Choroid plexus epithelial cell (primary cell): Measurements from ENCODE around the gene PLA2G2C.

ENCODE experiments used
- DNase-seq: peaks from one replicate; pipeline ENCODE4 v3.0.0-alpha.2; 2010; ENCODE audit warnings: low read depth
- H3K4me3 ChIP-seq: 2 replicates; pipeline ENCODE4 v1.5.1; 2011; ENCODE audit warnings: low read depth, mild to moderate bottlenecking, control low read depth, low read length, moderate library complexity
- CTCF ChIP-seq: conservative IDR thresholded peaks from 2 replicates; pipeline ENCODE4 v1.5.1; 2011; ENCODE audit warnings: low read depth, mild to moderate bottlenecking, control low read depth, inconsistent platforms, low read length, moderate library complexity

PLA2G2C gene

GRCh38 chr1:20154301-20154831 lies 32.0 kb downstream of the PLA2G2C start:
- no peak for TF ChIP-seq CTCF
- DNase-seq = peak; percentile 9
- no peak overlapping the region for H3K4me3 ChIP-seq

GRCh38 chr1:20153000-20153418 lies 33.3 kb downstream of the PLA2G2C start:
- DNase-seq = peak; percentile 30
- H3K4me3 ChIP-seq = no peak overlapping the region
- TF ChIP-seq CTCF = no peak

- H3K4me3 ChIP-seq = no peak overlapping the region
These were observed 33.8 kb downstream of the PLA2G2C start for GRCh38 chr1:20152599-20152930.

GRCh38 chr1:20151906-20152598 lies 34.3 kb downstream of the PLA2G2C start:
- TF ChIP-seq CTCF = peak; percentile 91
- DNase-seq = peak; percentile 65
- peak overlapping the region; percentile 37 for H3K4me3 ChIP-seq

More at GRCh38 chr1:20152599-20152930, 33.8 kb downstream of the PLA2G2C start:
- no peak for TF ChIP-seq CTCF
- no peak for DNase-seq

GRCh38 chr1:20150969-20151368 lies 35.3 kb downstream of the PLA2G2C start:
- TF ChIP-seq CTCF = no peak
- DNase-seq = no peak
- no peak overlapping the region for H3K4me3 ChIP-seq

GRCh38 chr1:20150326-20150705 lies 36.0 kb downstream of the PLA2G2C start:
- no peak for DNase-seq
- TF ChIP-seq CTCF = no peak
- H3K4me3 ChIP-seq = no peak overlapping the region
